Gastrocnemius medialis (tissue), 4 donors: ENCODE measurements around the gene APEH. TPM values are rescaled to one million over a fixed set of nuclear protein-coding genes. Genes with fewer than 3 reads are reported as not detected.
"Not testable (repeated sequence)": the region's sequence is repeated elsewhere in the genome, so short reads cannot be mapped to it uniquely, and the experiment has no call there.

Source experiments
- ATAC-seq, 2 donors: fragments of 150-250 bp; one replicate each; pipeline ENCODE4 v1.9.1; 2016
- DNase-seq, 2 donors: peaks; one replicate each; pipeline ENCODE4 v3.0.0-alpha.2; 2019
- H3K27ac ChIP-seq, 4 donors: fragments of 200-600 bp; sonication (generic); 1 replicate in 1 of 4; 2 replicates in 3 of 4; pipeline ENCODE4 v1.5.1; 2016 to 2018; ENCODE audit warnings: mild to moderate bottlenecking in 2 of 4, moderate library complexity in 1 of 4
- H3K27me3 ChIP-seq, 3 donors: fragments of 200-600 bp; sonication (generic) in 2 of 3; 1 replicate in 1 of 3; 2 replicates in 2 of 3; pipeline versions ENCODE4 v1.5.1 to v1.6.0; 2016 to 2019; ENCODE audit warnings: mild to moderate bottlenecking in 1 of 3, moderate library complexity in 1 of 3
- H3K36me3 ChIP-seq, 2 donors: fragments of 200-600 bp; sonication (generic) in 1 of 2; one replicate each; pipeline ENCODE4 v1.5.1; 2017 to 2018
- H3K4me1 ChIP-seq, 2 donors: fragments of 200-600 bp; sonication (generic) in 1 of 2; one replicate each; pipeline ENCODE4 v1.5.1; 2016 to 2017; ENCODE audit warnings: mild to moderate bottlenecking in 2 of 2
- H3K4me3 ChIP-seq, 4 donors: fragments of 200-600 bp; sonication (generic) in 3 of 4; 1 replicate in 1 of 4; 2 replicates in 3 of 4; pipeline ENCODE4 v1.5.1; 2016 to 2019; ENCODE audit warnings: mild to moderate bottlenecking in 2 of 4
- H3K9me3 ChIP-seq, 3 donors: fragments of 200-600 bp; sonication (generic) in 2 of 3; 1 replicate in 1 of 3; 2 replicates in 2 of 3; pipeline ENCODE4 v1.5.1; 2016 to 2019
- CTCF ChIP-seq, 5 experiments: fragments of 450-650 bp in 3 of 5; fragments of 200-600 bp in 2 of 5; sonication (generic) in 2 of 5; IDR thresholded peaks in 4 of 5; conservative IDR thresholded peaks in 1 of 5; 1 replicate in 4 of 5; 2 replicates in 1 of 5; pipeline ENCODE4 v1.5.1; 2016 to 2019; ENCODE audit warnings: antibody characterized with exemption in 5 of 5, mild to moderate bottlenecking in 3 of 5, moderate library complexity in 3 of 5
- POLR2A ChIP-seq, 2 donors: fragments of 450-650 bp; IDR thresholded peaks; one replicate each; pipeline ENCODE4 v1.6.1; 2017; ENCODE audit warnings: antibody characterized with exemption in 2 of 2, mild to moderate bottlenecking in 2 of 2, moderate library complexity in 2 of 2
- in situ Hi-C, 4 donors: fragments of 200-750 bp; cut with MboI; loops; one replicate each; pipeline versions ENCODE4 v1.15.0 to v1.8.0; 2017; ENCODE audit warnings: low sequenced_read_pairs in 4 of 4
- intact Hi-C: fragments of 100-400 bp; cut with DNase I; formaldehyde crosslinking; loops from one replicate; pipeline ENCODE4 v1.15.1; 2023; ENCODE audit warnings: low total_unique reads
- total RNA-seq, 4 donors: library from RNA; depleted of rRNA; stranded (reverse); fragments of >200 nt; gene quantifications; one replicate each; pipeline versions ENCODE4 v1.1.0 to v1.2.3, GENCODE V29; 2016

The APEH gene
- total RNA-seq, 4 donors from 2014 or later = 103 to 140 (median 108) TPM

- intact Hi-C loops (no loop called here), in situ Hi-C loops (no loop called here)
- Histone ChIP-seq H3K9me3 (no peaks in the 10 kb centered on the region), H3K27me3 (peaks cover 0 to 3% (median 0%) of the 10 kb centered on the region in 3 donors), H3K36me3 (peaks cover 0 to 74% of the 10 kb centered on the region in 2 donors), H3K4me3 (no peak overlapping the region), H3K4me1 (peaks cover 0 to 4% of the 10 kb centered on the region in 2 donors), H3K27ac (no peak overlapping the region)
- ATAC-seq (no peak), DNase-seq (no peak)
- TF ChIP-seq POLR2A (IDR thresholded peaks at IDR 0.05) (no peak), CTCF (IDR thresholded peaks at IDR 0.05 in 4 of 5, conservative IDR thresholded peaks at IDR 0.05 in 1 of 5) (no peak)
Measured at GRCh38 chr3:49681543-49681942, 7.4 kb downstream of the APEH start.

DNA sequence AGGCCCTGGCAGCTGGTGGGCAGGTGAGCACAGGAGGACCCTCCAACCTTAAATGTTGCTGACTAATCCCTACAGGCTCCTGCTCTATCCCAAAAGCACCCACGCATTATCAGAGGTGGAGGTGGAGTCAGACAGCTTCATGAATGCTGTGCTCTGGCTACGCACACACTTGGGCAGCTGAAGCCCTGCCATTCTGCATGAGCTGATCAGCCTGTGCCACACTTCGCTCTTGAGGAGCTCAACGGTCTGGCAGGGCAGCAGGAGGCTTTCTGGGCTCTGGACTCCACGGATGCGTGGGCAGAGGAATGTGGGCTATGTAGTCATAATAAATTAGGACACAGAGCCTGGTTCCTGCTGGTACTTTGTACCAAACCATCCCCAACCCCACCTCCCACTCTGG lies 9.0 kb downstream of the APEH start:
- intact Hi-C loops = no loop called here
- no peak for ATAC-seq
- H3K4me1 ChIP-seq = peaks cover 0 to 12% of the 10 kb centered on the region in 2 donors
- no peak overlapping the region for H3K4me3 ChIP-seq
- no peaks in the 10 kb centered on the region for H3K9me3 ChIP-seq
- H3K27ac ChIP-seq = no peak overlapping the region
- in situ Hi-C loops = no loop called here
- no peak for TF ChIP-seq CTCF (IDR thresholded peaks at IDR 0.05 in 4 of 5, conservative IDR thresholded peaks at IDR 0.05 in 1 of 5)
- TF ChIP-seq POLR2A (IDR thresholded peaks at IDR 0.05) = no peak
- no peak for DNase-seq
- H3K36me3 ChIP-seq = peaks cover 0 to 57% of the 10 kb centered on the region in 2 donors
- peaks cover 0 to 3% (median 0%) of the 10 kb centered on the region in 3 donors for H3K27me3 ChIP-seq

GRCh38 chr3:49684453-49684852 lies 10.3 kb downstream of the APEH start:
- H3K27me3 ChIP-seq, H3K27ac ChIP-seq, ATAC-seq, intact Hi-C loops, H3K4me3 ChIP-seq, in situ Hi-C loops, DNase-seq, H3K9me3 ChIP-seq: not testable (repeated sequence)
- Histone ChIP-seq H3K4me1 (peaks cover 6 to 20% of the 10 kb centered on the region in 2 donors), H3K36me3 (peaks cover 0 to 45% of the 10 kb centered on the region in 2 donors)

- H3K27me3 ChIP-seq, H3K9me3 ChIP-seq, in situ Hi-C loops, ATAC-seq, DNase-seq, H3K27ac ChIP-seq, H3K4me3 ChIP-seq, intact Hi-C loops: not testable (repeated sequence)
- Histone ChIP-seq H3K4me1 (peaks cover 9 to 23% of the 10 kb centered on the region in 2 donors), H3K36me3 (peaks cover 0 to 38% of the 10 kb centered on the region in 2 donors)
Measured at GRCh38 chr3:49685103-49685502, 11.0 kb downstream of the APEH start.

DNA sequence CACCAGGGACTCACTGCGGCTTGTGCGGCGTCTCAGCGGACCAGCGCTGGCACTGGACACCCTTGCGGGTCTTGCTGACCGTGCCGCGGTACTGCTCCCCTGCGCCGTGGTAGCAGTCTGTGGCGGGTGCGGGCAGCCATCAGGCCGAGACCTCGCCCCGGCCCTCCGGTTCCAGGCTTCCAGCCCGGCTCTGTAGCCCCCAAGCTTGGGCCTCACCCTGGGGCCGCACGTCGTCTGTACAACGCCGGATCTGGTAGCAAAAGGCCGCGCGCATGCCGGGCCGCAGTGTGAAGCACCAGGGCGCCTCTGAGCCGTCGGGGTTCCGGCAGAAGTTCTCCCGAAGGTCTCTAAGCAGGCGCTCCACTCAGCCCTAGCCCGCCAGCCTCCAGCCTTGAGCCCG lies 11.7 kb downstream of the APEH start:
- DNase-seq, ATAC-seq, in situ Hi-C loops: not testable (repeated sequence)

GRCh38 chr3:49686346-49686745 lies 12.2 kb downstream of the APEH start:
- ATAC-seq, H3K27ac ChIP-seq, DNase-seq, H3K27me3 ChIP-seq, intact Hi-C loops, in situ Hi-C loops, H3K9me3 ChIP-seq: not testable (repeated sequence)
- Histone ChIP-seq H3K4me1 (peaks cover 20 to 35% of the 10 kb centered on the region in 2 donors), H3K4me3 (peak overlapping the region; percentile 31 to 40 (median 36)), H3K36me3 (peaks cover 0 to 26% of the 10 kb centered on the region in 2 donors)

More for the DNA sequence above, 11.7 kb downstream of the APEH start:
- H3K27ac ChIP-seq, H3K9me3 ChIP-seq, H3K4me3 ChIP-seq, H3K27me3 ChIP-seq, intact Hi-C loops: not testable (repeated sequence)
- H3K4me1 ChIP-seq = peaks cover 15 to 30% of the 10 kb centered on the region in 2 donors
- H3K36me3 ChIP-seq = peaks cover 0 to 31% of the 10 kb centered on the region in 2 donors

DNA sequence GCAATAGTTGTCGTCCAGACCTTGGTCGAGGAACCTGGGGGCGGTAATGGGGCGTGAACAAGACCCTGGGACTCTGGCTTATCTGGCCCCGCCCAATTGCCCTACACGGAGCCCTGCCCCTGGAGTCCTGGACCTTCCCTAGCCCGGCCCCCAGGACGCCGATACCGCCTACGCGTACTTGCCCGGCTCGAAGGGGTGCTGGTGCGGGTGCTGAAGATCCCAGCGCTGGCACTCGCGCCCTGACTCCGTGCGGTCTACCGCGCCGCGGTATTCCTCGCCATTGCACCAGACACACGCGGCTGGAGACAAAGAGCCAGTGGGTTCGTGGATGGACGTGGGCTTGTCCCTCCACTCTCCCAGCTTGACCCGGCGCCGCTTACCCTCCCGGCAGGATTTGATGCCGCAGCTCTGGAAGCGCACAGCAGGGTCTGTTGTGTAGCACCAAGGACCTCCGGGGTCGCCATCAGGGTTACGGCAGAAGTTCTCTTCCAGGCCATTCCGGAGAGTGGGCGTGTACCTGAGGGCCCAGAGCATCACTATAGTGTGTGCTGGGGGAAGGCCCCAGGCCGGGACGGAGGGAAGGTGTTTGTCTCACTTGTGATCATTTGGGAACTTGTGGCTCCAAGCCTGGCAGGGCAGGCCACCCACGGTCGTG lies 12.7 kb downstream of the APEH start:
- Histone ChIP-seq H3K4me1 (peaks cover 25 to 41% of the 10 kb centered on the region in 2 donors), H3K36me3 (peaks cover 0 to 20% of the 10 kb centered on the region in 2 donors), H3K4me3 (peak overlapping the region; percentile 31 to 40 (median 36)), H3K27ac (peak overlapping the region in 1 of 4 donors; percentile 98)
- in situ Hi-C loops, H3K27me3 ChIP-seq, ATAC-seq, H3K9me3 ChIP-seq, intact Hi-C loops, DNase-seq: not testable (repeated sequence)

- H3K27me3 ChIP-seq, ATAC-seq, H3K4me3 ChIP-seq, in situ Hi-C loops, intact Hi-C loops, H3K9me3 ChIP-seq, DNase-seq: not testable (repeated sequence)
- Histone ChIP-seq H3K27ac (peak overlapping the region in 2 of 4 donors; percentile 9 to 98), H3K36me3 (peaks cover 0 to 15% of the 10 kb centered on the region in 2 donors), H3K4me1 (peaks cover 30 to 46% of the 10 kb centered on the region in 2 donors)
Measured at GRCh38 chr3:49687424-49687795, 13.3 kb downstream of the APEH start.

DNA sequence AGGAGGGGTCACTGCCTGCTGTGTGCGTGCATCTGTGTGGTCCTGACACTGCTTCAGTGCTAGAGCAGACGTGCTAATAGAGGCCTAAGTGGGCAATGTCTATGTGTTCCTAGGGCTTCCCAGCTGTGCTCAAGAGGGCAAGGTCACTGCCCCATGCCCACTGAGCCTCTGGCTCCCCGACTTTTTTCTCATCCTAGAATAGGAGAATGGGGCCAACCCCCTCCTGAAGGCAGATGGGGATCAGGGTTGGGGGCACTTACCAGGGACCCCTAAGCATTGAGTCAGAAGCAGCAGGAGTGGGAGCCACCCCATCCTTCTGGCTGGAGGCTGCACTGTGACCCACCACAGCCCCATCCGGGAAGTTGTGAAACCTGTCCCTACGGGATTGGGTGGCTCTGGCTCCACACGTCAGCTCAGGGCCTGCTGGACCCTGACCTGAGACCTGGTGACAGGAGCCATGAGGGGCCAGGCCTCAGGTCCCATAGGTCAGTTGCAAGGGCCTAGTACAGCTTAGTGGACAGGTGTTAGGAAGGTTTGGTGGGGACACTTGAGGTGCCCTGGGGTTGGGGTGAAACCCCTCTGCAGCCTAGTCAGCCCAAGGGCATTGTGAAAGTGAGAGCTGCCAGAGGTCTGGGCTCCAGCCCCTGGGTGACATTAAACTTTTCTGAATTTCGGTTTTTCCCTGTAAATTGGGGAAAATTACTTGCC lies 14.3 kb downstream of the APEH start:
- H3K9me3 ChIP-seq, DNase-seq, H3K36me3 ChIP-seq, in situ Hi-C loops, H3K27me3 ChIP-seq: not testable (repeated sequence)
- Histone ChIP-seq H3K27ac (peak overlapping the region; percentile 92 to 99 (median 96)), H3K4me3 (peak overlapping the region; percentile 91 to 100 (median 98)), H3K4me1 (peaks cover 39 to 55% of the 10 kb centered on the region in 2 donors)
- intact Hi-C loops = loop anchor here (2.0 kb wide), 1 partner anchor 14 kb away; the partner anchor contains the start of gene APEH
- ATAC-seq = peak; percentile 7 to 14
